GM18868 (cell line): ENCODE results near the gene NUDT2.

Experiments used
- ATAC-seq: cut with Tn5 transposase; IDR thresholded peaks from one replicate; pipeline ENCODE4 v1.9.1; 2021; ENCODE audit warnings: mild to moderate bottlenecking, moderate library complexity; ENCODE audit not compliant: unreplicated experiment

Gene NUDT2

GRCh38 chr9:34384368-34385165 is 55.2 kb downstream of the NUDT2 start:
- ATAC-seq = no peak

- ATAC-seq = no peak
Observed at GRCh38 chr9:34385561-34386230, 56.3 kb downstream of the NUDT2 start.

DNA sequence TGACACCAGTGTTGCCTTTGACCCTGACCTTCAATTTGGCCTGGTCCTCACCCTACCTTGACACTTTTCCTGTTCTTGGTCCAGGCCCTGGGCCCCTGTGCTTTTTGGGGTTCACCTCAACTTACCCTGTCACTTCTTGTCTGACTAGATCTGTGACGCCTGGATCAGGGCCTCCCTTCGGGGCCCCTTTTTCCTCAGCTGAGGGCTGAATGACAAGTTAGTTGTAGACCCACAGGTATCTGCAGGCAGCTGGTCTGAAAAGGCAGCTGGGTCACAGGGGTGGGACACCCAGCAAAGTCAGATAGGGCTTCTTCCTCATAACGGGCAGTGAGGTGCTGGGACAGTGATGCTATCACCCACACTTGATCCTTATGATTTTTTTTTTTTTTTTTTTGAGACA is 57.3 kb downstream of the NUDT2 start:
- ATAC-seq = no peak

DNA sequence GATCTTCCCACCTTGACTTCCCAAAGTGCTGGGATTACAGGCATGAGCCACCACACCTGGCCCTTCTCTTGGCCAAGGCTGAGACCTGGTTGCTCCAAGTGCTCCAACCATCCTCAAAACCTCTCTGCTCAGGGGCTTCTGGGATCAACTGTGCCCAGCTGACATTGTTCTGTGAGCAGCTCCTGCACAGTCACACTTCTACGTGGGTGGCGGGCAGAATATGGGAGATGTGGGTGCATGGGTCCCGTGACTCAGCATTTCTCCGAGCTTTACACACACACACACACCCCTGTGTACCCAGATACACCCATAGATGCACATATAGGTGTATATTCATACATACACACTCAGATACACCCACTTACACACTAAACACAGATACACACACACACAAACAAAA is 57.9 kb downstream of the NUDT2 start:
- no peak for ATAC-seq

DNA sequence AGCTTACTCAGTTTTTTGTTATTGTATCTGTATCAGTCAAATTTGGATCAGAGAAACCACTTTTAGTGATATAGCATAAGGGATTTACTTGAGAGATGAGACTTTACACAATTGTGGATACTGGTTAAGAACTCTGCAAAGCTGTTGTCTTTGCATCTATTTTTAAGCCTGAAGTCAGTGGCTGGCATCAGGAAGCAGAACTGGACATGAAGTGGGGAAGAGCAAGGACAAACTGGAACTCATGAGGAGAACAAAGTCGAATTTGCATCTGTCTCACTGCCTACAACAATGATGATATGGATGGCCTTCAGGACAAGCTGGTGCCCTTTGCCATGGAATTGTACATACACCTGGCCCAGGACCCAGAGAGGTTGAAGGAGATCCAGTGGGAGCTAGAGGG is 63.1 kb downstream of the NUDT2 start:
- ATAC-seq = no peak
